Smooth muscle cell of the umbilical artery (primary cell): ENCODE measurements around the gene OR5H14. TPM values are rescaled to one million over a fixed set of nuclear protein-coding genes. Genes with fewer than 3 reads are reported as not detected.

Experiments used
- total RNA-seq: library from RNA; depleted of rRNA; stranded (reverse); fragments of >200 nt; gene quantifications from 2 replicates; pipeline ENCODE4 v1.2.3, GENCODE V29; 2014

OR5H14 gene
- total RNA-seq, result not detected in 2 replicates

GRCh38 chr3:98147179-98147578, at the start of gene OR5H14:
Gene OR5H14 (plus strand): TSS chr3:98147479. CDS start chr3:98149386, 1,907 bp downstream.

GRCh38 chr3:98130421-98130820, 16.9 kb upstream of the OR5H14 start, which contains the start of gene OR5H1:
Gene OR5H1 (plus strand): TSS chr3:98130721. CDS start chr3:98132698, 1,977 bp downstream.

GRCh38 chr3:98166396-98166795, 19.1 kb downstream of the OR5H14 start, which contains the start of gene OR5H15:
Gene OR5H15 (plus strand): TSS chr3:98166696. CDS start chr3:98168700, 2,004 bp downstream.

Other genes starting within 250 kb of the OR5H14 start
- 25.5 and 36.2 TPM in 2 replicates for gene RIOX2, start 175.0 kb upstream of the OR5H14 start, total RNA-seq
- gene GABRR3, start 112.2 kb upstream of the OR5H14 start, total RNA-seq, result not detected in 2 replicates
- gene OR5AC2, start 60.3 kb upstream of the OR5H14 start, total RNA-seq, result not detected in 2 replicates
- not detected in 2 replicates for gene OR5H1, start 16.8 kb upstream of the OR5H14 start, total RNA-seq
- not detected in 2 replicates for gene OR5H15, start 19.2 kb downstream of the OR5H14 start, total RNA-seq
- not detected in 2 replicates for gene OR5H6, start 116.8 kb downstream of the OR5H14 start, total RNA-seq
- not detected in 2 replicates for gene OR5H2, start 135.0 kb downstream of the OR5H14 start, total RNA-seq
- gene OR5K4, start 206.4 kb downstream of the OR5H14 start, total RNA-seq, result not detected in 2 replicates
- gene OR5K3, start 243.2 kb downstream of the OR5H14 start, total RNA-seq, result not detected in 2 replicates